Occipital lobe (tissue), 2 donors: ENCODE data around the gene TXK. TPM values are rescaled to one million over a fixed set of nuclear protein-coding genes. Genes with fewer than 3 reads are reported as not detected.

Source experiments
- DNase-seq: peaks from one replicate; lab custom pipeline; 2025; lab: John Stamatoyannopoulos, UW
- total RNA-seq: library from RNA; depleted of rRNA; stranded (reverse); fragments of >200 nt; gene quantifications from one replicate; pipeline ENCODE4 v1.2.3, GENCODE V29; 2014

Gene TXK
- total RNA-seq, 1 donor from 2014 or later: 3.1 TPM

GRCh38 chr4:48051078-48051477 is 83.0 kb downstream of the TXK start:
- DNase-seq: no peak

DNA sequence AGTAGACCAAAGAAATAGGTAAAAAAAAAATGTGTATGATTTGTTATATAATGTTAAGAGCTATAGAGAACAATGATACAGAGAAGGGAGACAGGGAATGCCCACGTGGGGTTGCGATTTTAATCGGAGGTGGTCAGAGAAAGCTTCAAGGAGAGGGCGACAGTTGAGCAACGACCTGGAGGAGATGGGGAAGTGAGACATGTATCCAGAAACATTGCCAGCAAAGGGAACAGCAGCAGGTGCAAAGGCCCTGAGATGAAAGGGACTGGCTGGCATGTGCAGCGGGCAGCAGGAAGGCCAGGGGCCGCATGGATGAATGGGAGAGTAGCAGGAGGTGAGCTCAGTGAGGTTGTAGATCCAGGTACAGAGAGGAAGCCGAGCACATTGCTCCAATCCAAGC is 84.6 kb downstream of the TXK start:
- DNase-seq: no peak

- DNase-seq: no peak
These were observed 86.2 kb downstream of the TXK start for GRCh38 chr4:48047896-48048295.

GRCh38 chr4:48047421-48047844 is 86.6 kb downstream of the TXK start:
- no peak for DNase-seq

DNA sequence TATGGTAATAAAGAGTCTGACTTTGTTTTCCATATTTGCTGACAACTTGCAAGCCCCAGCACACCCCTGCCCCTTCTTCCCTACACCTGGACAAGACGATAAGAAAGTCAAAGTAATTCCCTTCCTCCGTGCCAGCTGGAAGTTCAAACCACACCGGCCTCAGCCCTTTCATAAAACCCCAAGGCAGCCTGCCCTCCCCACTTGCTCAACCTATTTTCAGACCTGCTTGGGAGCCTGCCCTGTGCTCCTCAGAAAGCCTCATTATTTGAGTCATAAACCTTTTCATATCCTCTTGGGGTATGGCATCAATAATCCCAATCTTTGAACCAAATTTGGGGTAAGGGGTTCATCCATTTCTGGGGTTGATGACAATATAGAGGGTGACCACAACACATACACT is 88.0 kb downstream of the TXK start:
- DNase-seq: no peak

DNA sequence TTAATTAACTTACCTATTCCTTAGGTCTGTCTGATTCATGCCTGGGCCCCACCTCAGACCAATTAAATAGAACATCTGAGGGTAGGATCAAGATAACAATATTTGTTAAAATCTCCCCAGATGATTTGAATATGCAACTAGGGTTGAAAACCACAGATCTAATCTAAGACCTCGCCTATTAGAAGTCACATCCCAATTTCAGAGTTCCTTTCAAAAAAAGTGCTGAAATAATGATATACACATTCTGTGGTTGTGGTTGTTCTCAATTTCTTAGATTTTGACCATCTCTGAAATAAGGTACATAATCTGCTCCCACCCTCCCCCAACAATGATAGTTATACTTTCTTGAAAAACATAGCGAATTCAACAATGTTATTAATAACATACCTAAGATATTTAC is 89.8 kb downstream of the TXK start:
- no peak for DNase-seq

- DNase-seq: no peak
These were observed 90.5 kb downstream of the TXK start for GRCh38 chr4:48043504-48043903.

DNA sequence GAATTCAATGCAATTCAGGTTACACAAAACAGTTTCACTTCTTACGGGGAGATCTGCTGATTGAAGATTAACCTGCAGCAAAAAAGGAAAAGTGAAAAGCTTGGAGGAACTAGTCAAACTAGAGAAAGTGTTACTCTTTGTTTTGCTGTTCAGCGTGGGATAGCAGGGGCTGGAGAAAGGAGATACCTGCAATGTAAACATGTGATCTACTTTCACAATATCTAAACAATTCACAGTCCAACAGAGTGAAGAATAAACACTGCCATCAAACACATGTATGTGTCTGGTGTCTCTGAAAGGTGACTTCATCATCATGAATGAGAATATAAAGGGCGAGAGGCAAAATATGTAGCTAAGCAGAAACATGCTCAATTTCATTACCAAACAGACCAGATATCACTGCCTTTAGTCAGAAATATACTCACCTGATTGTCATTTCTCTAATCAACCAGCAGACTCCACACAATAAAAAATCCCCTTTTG is 91.0 kb downstream of the TXK start:
- no peak for DNase-seq

- no peak for DNase-seq
These were observed 92.4 kb downstream of the TXK start for GRCh38 chr4:48041535-48042137.

- DNase-seq: no peak
These were observed 94.5 kb downstream of the TXK start for GRCh38 chr4:48039561-48039960.

GRCh38 chr4:48038666-48039065 is 95.4 kb downstream of the TXK start:
- DNase-seq: no peak

- DNase-seq: no peak
These were observed 97.0 kb downstream of the TXK start for GRCh38 chr4:48037117-48037462.

DNA sequence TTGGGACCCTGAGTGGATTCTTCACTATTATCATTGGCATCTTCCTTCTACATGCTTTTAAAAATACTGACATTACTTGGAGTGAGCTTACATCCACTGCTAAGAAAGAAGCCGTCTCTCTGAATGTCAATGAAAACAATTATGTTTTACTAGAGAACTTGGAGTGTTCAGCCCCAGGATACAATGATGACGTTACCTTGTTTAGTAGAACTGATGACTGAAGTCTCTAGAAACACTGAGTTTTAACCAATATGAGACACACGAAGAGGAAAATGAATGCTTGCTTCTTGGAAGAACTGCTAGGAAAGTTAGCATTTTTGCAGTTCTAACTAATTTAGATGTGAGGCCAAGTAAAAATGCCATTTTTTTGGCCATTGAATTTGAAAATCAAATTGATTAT is 98.1 kb downstream of the TXK start:
- DNase-seq: no peak

DNA sequence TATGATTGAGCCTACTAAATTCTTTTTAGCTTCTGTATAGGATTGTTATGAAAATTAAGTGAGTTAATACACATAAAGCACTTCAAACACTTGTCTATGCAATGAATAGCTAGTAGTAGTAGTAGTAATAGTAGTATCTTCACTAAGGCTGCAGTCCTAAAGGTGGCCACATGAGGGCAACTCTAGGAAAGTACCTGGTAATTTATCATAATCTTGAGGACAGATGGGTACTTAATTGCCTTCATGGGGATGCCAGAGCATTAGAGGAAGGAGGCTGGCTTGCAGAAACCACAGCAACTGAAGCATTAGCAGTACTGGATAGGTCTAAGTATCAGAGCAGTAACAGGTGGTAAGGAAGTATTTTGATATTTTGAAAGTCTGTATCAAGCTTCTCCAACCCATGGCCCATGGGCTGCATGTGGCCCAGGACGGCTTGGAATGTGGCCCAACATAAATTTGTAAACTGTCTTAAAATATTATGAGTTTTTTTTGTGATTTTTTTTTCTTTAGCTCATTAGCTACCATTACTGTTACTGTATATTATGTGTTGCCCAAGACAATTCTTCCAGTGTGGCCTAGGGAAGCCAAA is 100.1 kb downstream of the TXK start:
- DNase-seq: no peak

- DNase-seq: no peak
These were observed 100.6 kb downstream of the TXK start for GRCh38 chr4:48033412-48033811.

- DNase-seq: no peak
These were observed 101.3 kb downstream of the TXK start for GRCh38 chr4:48032721-48033120.

DNA sequence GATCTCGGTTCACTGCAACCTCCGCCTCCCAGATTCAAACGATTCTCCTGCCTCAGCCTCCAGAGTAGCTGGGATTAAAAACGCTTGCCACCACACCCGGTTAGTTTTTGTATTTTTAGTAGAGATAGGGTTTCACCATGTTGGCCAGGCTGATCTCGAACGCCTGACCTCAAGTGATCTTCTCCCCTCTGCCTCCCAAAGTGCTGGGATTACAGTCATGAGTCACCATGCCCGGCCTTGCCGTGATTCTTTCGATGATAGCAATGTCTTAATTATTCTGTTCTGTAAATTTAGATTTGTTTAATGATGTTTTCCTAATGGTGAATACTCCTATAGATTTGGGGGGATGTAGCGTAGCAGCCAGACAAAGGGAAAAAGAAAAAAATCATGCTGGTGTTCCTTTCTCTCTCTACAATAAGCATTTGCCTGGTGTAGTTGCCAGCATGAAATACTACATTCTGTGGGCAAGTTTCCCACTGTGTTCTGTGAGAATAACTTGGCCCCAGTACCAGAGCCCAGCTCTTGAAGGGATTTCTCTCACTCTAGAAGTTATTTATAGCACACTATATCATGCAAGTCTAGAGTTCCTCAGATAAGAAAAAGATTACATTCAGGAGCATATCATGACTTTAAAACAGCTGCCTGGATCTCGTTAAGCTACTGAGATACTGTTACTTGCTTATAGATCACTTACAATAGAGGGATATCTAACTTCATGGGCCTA is 102.1 kb downstream of the TXK start:
- DNase-seq: no peak

- no peak for DNase-seq
These were observed 103.6 kb downstream of the TXK start for GRCh38 chr4:48030470-48030869.

DNA sequence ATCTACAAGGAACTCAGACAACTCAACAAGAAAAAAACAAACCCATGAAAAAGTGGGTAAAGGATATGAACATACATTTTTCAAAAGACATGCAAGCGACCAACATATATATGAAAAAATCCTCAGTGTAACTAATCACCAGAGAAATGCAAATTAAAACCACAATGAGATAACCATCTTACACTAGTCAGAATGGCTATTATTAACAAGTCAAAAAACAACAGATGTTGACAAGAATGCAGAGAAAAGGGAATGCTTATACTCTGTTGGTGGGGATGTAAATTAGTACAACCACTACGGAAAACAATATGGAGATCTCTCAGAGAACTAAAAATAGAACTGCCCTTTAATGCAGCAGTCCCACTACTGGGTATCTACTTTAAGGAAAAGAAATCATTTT is 105.4 kb downstream of the TXK start:
- DNase-seq: no peak

DNA sequence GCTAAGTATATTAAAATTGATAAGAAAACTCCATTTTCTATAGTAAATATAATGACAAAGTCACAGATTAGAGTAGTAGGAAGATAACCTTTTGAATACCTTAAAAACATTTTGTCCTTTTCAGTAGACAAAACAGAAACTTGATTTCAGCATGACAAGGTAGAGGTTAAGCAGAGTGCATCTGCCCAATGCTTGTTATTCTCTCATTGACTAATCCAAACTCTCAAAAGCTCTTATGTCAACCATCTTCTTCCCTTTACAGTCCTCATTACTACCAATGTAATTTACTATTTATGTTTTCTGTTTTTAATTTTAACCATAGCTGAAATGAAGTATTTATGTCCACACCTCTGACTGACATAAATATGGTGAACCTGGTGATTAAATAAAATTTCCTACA is 106.4 kb downstream of the TXK start:
- DNase-seq: no peak

GRCh38 chr4:48025005-48025404 is 109.0 kb downstream of the TXK start:
- DNase-seq: no peak

GRCh38 chr4:48024522-48024921 is 109.5 kb downstream of the TXK start:
- DNase-seq: no peak

- no peak for DNase-seq
These were observed 111.8 kb downstream of the TXK start for GRCh38 chr4:48022192-48022799.
